22Rv1 (cell line): ENCODE results near the gene RYR2.

Experiments used
- H3K27ac ChIP-seq: fragments of 450-650 bp; 2 replicates; pipeline ENCODE4 v1.5.1; 2017
- CTCF ChIP-seq: fragments of 450-650 bp; IDR thresholded peaks from 2 replicates; pipeline ENCODE4 v1.5.1; 2017; ENCODE audit warnings: mild to moderate bottlenecking
- ZFX ChIP-seq: fragments of 450-650 bp; IDR thresholded peaks from 2 replicates; pipeline ENCODE4 v1.6.1; 2017; ENCODE audit warnings: antibody characterized with exemption, borderline replicate concordance

Gene RYR2

GRCh38 chr1:237154157-237154556 lies 112.2 kb downstream of the RYR2 start:
- no peak overlapping the region for H3K27ac ChIP-seq
- no peak for TF ChIP-seq ZFX
- TF ChIP-seq CTCF = no peak

GRCh38 chr1:237164406-237165352 lies 122.7 kb downstream of the RYR2 start:
- TF ChIP-seq CTCF (no peak), ZFX (no peak)
- no peak overlapping the region for H3K27ac ChIP-seq

GRCh38 chr1:237166086-237166485 lies 124.1 kb downstream of the RYR2 start:
- no peak for TF ChIP-seq ZFX
- no peak for TF ChIP-seq CTCF
- no peak overlapping the region for H3K27ac ChIP-seq

- TF ChIP-seq CTCF (no peak), ZFX (no peak)
- no peak overlapping the region for H3K27ac ChIP-seq
Measured at GRCh38 chr1:237166593-237167101, 124.7 kb downstream of the RYR2 start.

- no peak overlapping the region for H3K27ac ChIP-seq
- TF ChIP-seq ZFX (no peak), CTCF (no peak)
Measured at GRCh38 chr1:237170149-237170548, 128.2 kb downstream of the RYR2 start.

GRCh38 chr1:237171454-237172117 lies 129.6 kb downstream of the RYR2 start:
- no peak overlapping the region for H3K27ac ChIP-seq
- no peak for TF ChIP-seq CTCF
- TF ChIP-seq ZFX = no peak

GRCh38 chr1:237172118-237172485 lies 130.1 kb downstream of the RYR2 start:
- no peak overlapping the region for H3K27ac ChIP-seq
- TF ChIP-seq ZFX (no peak), CTCF (no peak)
